K562 (cell line): ENCODE data around the gene PLA1A. TPM values are rescaled to one million over a fixed set of nuclear protein-coding genes. Genes with fewer than 3 reads are reported as not detected.

Experiments used
- ATAC-seq: fragments of 200-7000 bp; cut with Tn5 transposase; 3 replicates; pipeline ENCODE4 v1.9.1; 2020; ENCODE audit warnings: moderate library complexity
- BruUV-seq: library from RNA; stranded (reverse); fragments of 400-500 nt; replicated peaks from 2 replicates; lab custom pipeline; 2021; lab: Mats Ljungman, UMichigan
- CTCF ChIA-PET: fragments of 300-600 bp; formaldehyde crosslinking; extraction: SDS; loops from one replicate; lab custom pipeline; 2021; ENCODE audit warnings: low intra/inter-chr PET ratio; lab: Yijun Ruan, JAX
- POLR2A ChIA-PET: fragments of 300-600, 350-650 bp; sonication (Branson Sonifier 250); formaldehyde crosslinking; extraction: SDS; loops from one replicate; lab custom pipeline; 2021; ENCODE audit warnings: antibody characterized with exemption, inconsistent platforms; lab: Yijun Ruan, JAX
- DNase-seq, 4 experiments: peaks; one replicate each; pipeline versions ENCODE4 v3.0.0 to v3.0.0-alpha.2; 2011 to 2018; ENCODE audit warnings: low spot score in 3 of 4, mixed read lengths in 3 of 4; ENCODE audit errors: extremely low read depth in 1 of 4
- FAIRE-seq: peaks from 2 replicates; lab custom pipeline; 2011; peaks lifted over from hg19 to GRCh38; lab: Jason Lieb, UNC
- H2AFZ ChIP-seq: 2 replicates; pipeline ENCODE4 v1.6.0; 2011; ENCODE audit warnings: low read depth, low read length, control low read depth, inconsistent platforms
- H3K27ac ChIP-seq: fragments of 200-600 bp; 3 replicates; pipeline ENCODE4 v1.8.0; 2011; ENCODE audit warnings: low read depth, mild to moderate bottlenecking, control low read depth, inconsistent platforms, low read length, moderate library complexity, mixed read lengths; ENCODE audit errors: extremely low read depth
- H3K27me3 ChIP-seq, 2 experiments: fragments of 300-600 bp in 1 of 2; 2 replicates in 1 of 2; 3 replicates in 1 of 2; pipeline versions ENCODE4 v1.6.0 to v1.8.0; 2011; ENCODE audit warnings: inconsistent platforms in 2 of 2, low read length in 2 of 2, mild to moderate bottlenecking in 1 of 2, mixed read lengths in 1 of 2, moderate library complexity in 1 of 2; ENCODE audit not compliant: control insufficient read depth in 2 of 2, insufficient read depth in 2 of 2
- H3K36me3 ChIP-seq: fragments of 300-600 bp; 3 replicates; pipeline ENCODE4 v1.8.0; 2011; ENCODE audit warnings: mild to moderate bottlenecking, low read length, inconsistent platforms; ENCODE audit not compliant: control insufficient read depth, insufficient read depth
- H3K4me1 ChIP-seq, 2 experiments: fragments of 200-600 bp in 1 of 2; replicated peaks in 1 of 2; 2 replicates in 1 of 2; 3 replicates in 1 of 2; pipeline versions ENCODE4 v1.5.1 to v1.8.0; 2011; ENCODE audit warnings: inconsistent platforms in 2 of 2, low read length in 2 of 2, mild to moderate bottlenecking in 1 of 2, mixed read lengths in 1 of 2, moderate library complexity in 1 of 2; ENCODE audit not compliant: control insufficient read depth in 2 of 2, insufficient read depth in 2 of 2
- H3K4me2 ChIP-seq: 2 replicates; pipeline ENCODE4 v1.6.1; 2011; ENCODE audit warnings: low read length, control low read depth, inconsistent platforms, mixed read lengths; ENCODE audit not compliant: insufficient read depth
- H3K4me3 ChIP-seq: fragments of 200-600 bp; sonication (generic), shearing (Covaris generic); 2 replicates; pipeline ENCODE4 v1.5.1; 2016; ENCODE audit warnings: control low read depth, inconsistent platforms
- H3K79me2 ChIP-seq: fragments of 200-600 bp; 3 replicates; pipeline ENCODE4 v1.8.0; 2011; ENCODE audit warnings: low read length, inconsistent platforms; ENCODE audit not compliant: control insufficient read depth, insufficient read depth
- H3K9ac ChIP-seq, 2 experiments: 2 replicates each; pipeline versions ENCODE4 v1.6.0 to v1.6.1; 2011; ENCODE audit warnings: low read depth in 2 of 2, low read length in 2 of 2, control low read depth in 1 of 2, inconsistent platforms in 1 of 2, mild to moderate bottlenecking in 1 of 2, mixed read lengths in 1 of 2; ENCODE audit not compliant: insufficient read depth in 1 of 2
- H3K9me1 ChIP-seq: one replicate; pipeline ENCODE4 v1.6.0; 2011; ENCODE audit warnings: inconsistent platforms, mild to moderate bottlenecking, low read length, moderate library complexity; ENCODE audit not compliant: control insufficient read depth, insufficient read depth
- H3K9me3 ChIP-seq: replicated peaks from 2 replicates; pipeline ENCODE4 v1.5.1; 2011; ENCODE audit warnings: low read depth, low read length, inconsistent platforms; ENCODE audit not compliant: control insufficient read depth, insufficient read depth
- H4K20me1 ChIP-seq: replicated peaks from 2 replicates; pipeline ENCODE4 v1.6.1; 2011; ENCODE audit warnings: low read length, inconsistent platforms, mixed read lengths; ENCODE audit not compliant: control insufficient read depth, insufficient read depth
- ATF1 ChIP-seq, 2 experiments: fragments of 450-650 bp in 1 of 2; IDR thresholded peaks; 2 replicates each; pipeline ENCODE4 v1.6.1; 2016; ENCODE audit warnings: missing compliant biosample characterization in 1 of 2, missing genetic modification characterization in 1 of 2
- EGR1 ChIP-seq: fragments of 450-650 bp; conservative IDR thresholded peaks from 2 replicates; pipeline ENCODE4 v1.6.1; 2017; ENCODE audit warnings: mild to moderate bottlenecking
- KDM4B ChIP-seq, 2 experiments: fragments of 450-650 bp in 1 of 2; sonication (generic) in 1 of 2; IDR thresholded peaks; 2 replicates each; pipeline ENCODE4 v1.6.1; 2016 to 2017; ENCODE audit warnings: borderline replicate concordance in 2 of 2, antibody characterized with exemption in 1 of 2, low read depth in 1 of 2, mild to moderate bottlenecking in 1 of 2
- PRMT5 ChIP-seq: sonication (generic); formaldehyde crosslinking; IDR thresholded peaks from 2 replicates; pipeline ENCODE4 v1.5.0; 2020; ENCODE audit warnings: missing genetic modification reagents
- RFX7 ChIP-seq: fragments of 250-450 bp; sonication (Bioruptor Pico); IDR thresholded peaks from 2 replicates; pipeline ENCODE4 v1.5.1; 2021; ENCODE audit warnings: mild to moderate bottlenecking
- SRSF1 ChIP-seq: fragments of 200-400 bp; formaldehyde crosslinking; IDR thresholded peaks from 2 replicates; pipeline ENCODE4 v1.6.1; 2017; ENCODE audit warnings: mild to moderate bottlenecking, low read depth, low read length, moderate library complexity
- ZBTB12 ChIP-seq: fragments of 250-450 bp; sonication (Bioruptor Pico); IDR thresholded peaks from 2 replicates; pipeline ENCODE4 v1.4.0; 2020
- ZNF274 ChIP-seq: IDR thresholded peaks from 2 replicates; pipeline ENCODE4 v1.6.1; 2011; ENCODE audit warnings: low read depth, mild to moderate bottlenecking, low read length, moderate library complexity, borderline replicate concordance
- WGBS: fragments of 100-300 bp; shearing (Covaris generic); methylation state at CpG from one replicate; pipeline ENCODE4 v1.1.6; 2016; ENCODE audit warnings: low coverage, mixed read lengths; ENCODE audit not compliant: insufficient coverage; ENCODE audit errors: missing lambda C conversion rate; 5-methylcytosine and 5-hydroxymethylcytosine counted together
- in situ Hi-C: fragments of 300-500 bp; cut with MboI; formaldehyde crosslinking; loops from 4 replicates; pipeline ENCODE4 v1.15.0; 2018; ENCODE audit warnings: inconsistent platforms, mixed read lengths
- intact Hi-C: fragments of 100-400 bp; cut with micrococcal nuclease; formaldehyde crosslinking; loops from 2 replicates; pipeline ENCODE4 v1.14.2; 2022
- polyA plus RNA-seq, 8 experiments: library from polyadenylated mRNA; depleted of rRNA in 4 of 8; stranded (reverse) in 5 of 8; unstranded in 3 of 8; fragments of >200 nt; fragmentation: Nextera tagmentation in 2 of 8; fragmentation: Illumina TruSeq in 1 of 8; extraction: Ambion mirVana in 2 of 8; extraction: Trizol in 1 of 8; gene quantifications; 2 replicates each; pipeline versions ENCODE4 v1.2.1 to v1.2.3, GENCODE V29; 2011 to 2014; ENCODE audit warnings: inconsistent platforms in 1 of 8, missing spikeins in 1 of 8
- total RNA-seq, 7 experiments: library from RNA; depleted of rRNA in 6 of 7; stranded (reverse); fragments of >200 nt in 6 of 7; fragmentation: Illumina TruSeq in 2 of 7; extraction: Trizol in 2 of 7; gene quantifications; 2 replicates each; pipeline versions ENCODE4 v1.2.1 to v1.2.3, GENCODE V29; 2011 to 2021; ENCODE audit warnings: low replicate concordance in 1 of 7
- TF ChIP-seq, protein P1 (sequence below): sonication (generic); formaldehyde crosslinking; IDR thresholded peaks from 2 replicates; pipeline ENCODE4 v1.8.1; 2023; ENCODE audit warnings: mild to moderate bottlenecking, missing genetic modification reagents
- TF ChIP-seq, protein P2 (sequence below): fragments of 450-650 bp; IDR thresholded peaks from 2 replicates; pipeline ENCODE4 v1.6.1; 2016; ENCODE audit warnings: antibody characterized with exemption

Gene PLA1A
- total and polyA plus RNA-seq, 9 of the 15 experiments (the other 6 are each of a cell fraction or from before 2014, with no cell fraction given) = not detected

DNA sequence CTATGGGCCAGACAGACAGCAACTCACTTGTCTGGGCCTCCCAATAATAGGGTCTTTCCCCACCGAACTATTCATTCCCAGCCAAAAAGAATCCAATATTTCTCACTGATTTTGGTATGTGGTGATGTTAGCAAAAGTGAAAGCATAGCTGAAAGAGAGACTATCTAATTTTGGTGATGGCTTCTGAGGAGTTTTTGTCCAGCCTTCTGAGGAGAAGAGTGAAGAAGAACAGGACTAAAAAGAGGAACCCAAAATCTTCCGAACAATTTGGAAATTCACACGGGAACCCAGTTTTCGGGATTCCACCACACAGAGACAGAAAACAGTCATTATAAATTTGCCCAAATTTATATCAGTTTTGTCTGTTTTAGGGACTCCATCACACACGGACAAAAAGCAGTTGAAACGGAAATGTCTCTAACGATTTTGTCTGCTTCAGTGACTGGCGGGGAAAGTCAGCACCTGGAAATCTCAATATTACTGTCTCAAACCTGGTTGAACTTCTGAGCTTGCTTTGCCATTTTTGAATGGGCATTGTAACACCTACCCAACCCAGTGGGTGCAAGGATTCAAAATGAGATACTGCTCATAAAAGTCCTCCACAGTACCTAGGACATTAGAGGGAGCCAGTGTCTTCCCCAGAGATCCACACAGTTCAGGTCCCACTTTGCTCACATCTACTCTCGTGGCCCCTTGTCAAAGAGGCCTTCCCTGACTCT, 47.3 kb upstream of the PLA1A start:
- Histone ChIP-seq H3K27me3 (no peaks in the 10 kb centered on the region), H3K36me3 (no peaks in the 10 kb centered on the region), H3K79me2 (no peaks in the 10 kb centered on the region), H3K9ac (no peak overlapping the region), H2AFZ (no peak overlapping the region), H3K4me1 (no peaks in the 10 kb centered on the region; a peak in 1 of 5 replicates), H3K9me1 (no peaks in the 10 kb centered on the region), H3K4me3 (no peak overlapping the region), H3K9me3 (no peaks in the 10 kb centered on the region), H3K4me2 (no peak overlapping the region), H3K27ac (no peak overlapping the region), H4K20me1 (no peaks in the 10 kb centered on the region)
- intact Hi-C loops = no loop called here
- POLR2A ChIA-PET = interaction anchor here (0.6 kb wide), 1 partner anchor 26 kb away, joined by 4 read pairs; no protein-coding TSS in a partner anchor
- in situ Hi-C loops = no loop called here
- DNase-seq = no peak
- TF ChIP-seq KDM4B (IDR thresholded peaks at IDR 0.05; ENCODE audit: borderline replicate concordance in 2 of 2, low read depth in 1 of 2) = no peak
- TF ChIP-seq, protein P1, sequence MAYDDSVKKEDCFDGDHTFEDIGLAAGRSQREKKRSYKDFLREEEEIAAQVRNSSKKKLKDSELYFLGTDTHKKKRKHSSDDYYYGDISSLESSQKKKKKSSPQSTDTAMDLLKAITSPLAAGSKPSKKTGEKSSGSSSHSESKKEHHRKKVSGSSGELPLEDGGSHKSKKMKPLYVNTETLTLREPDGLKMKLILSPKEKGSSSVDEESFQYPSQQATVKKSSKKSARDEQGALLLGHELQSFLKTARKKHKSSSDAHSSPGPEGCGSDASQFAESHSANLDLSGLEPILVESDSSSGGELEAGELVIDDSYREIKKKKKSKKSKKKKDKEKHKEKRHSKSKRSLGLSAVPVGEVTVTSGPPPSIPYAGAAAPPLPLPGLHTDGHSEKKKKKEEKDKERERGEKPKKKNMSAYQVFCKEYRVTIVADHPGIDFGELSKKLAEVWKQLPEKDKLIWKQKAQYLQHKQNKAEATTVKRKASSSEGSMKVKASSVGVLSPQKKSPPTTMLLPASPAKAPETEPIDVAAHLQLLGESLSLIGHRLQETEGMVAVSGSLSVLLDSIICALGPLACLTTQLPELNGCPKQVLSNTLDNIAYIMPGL (CRISPR knock-in tag) = no peak
- no peak for TF ChIP-seq ZNF274
- no peak for TF ChIP-seq RFX7 (CRISPR knock-in tag)
- TF ChIP-seq PRMT5 (CRISPR knock-in tag) = no peak
- TF ChIP-seq, protein P2, sequence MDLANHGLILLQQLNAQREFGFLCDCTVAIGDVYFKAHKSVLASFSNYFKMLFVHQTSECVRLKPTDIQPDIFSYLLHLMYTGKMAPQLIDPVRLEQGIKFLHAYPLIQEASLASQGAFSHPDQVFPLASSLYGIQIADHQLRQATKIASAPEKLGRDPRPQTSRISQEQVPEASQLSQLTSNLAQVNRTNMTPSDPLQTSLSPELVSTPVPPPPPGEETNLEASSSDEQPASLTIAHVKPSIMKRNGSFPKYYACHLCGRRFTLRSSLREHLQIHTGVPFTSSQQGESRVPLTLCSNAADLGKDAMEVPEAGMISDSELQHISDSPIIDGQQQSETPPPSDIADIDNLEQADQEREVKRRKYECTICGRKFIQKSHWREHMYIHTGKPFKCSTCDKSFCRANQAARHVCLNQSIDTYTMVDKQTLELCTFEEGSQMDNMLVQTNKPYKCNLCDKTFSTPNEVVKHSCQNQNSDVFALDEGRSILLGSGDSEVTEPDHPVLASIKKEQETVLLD = no peak
- no peak for TF ChIP-seq SRSF1
- no peak for TF ChIP-seq EGR1
- no peak for TF ChIP-seq ZBTB12 (CRISPR knock-in tag)
- no peak for TF ChIP-seq ATF1 (CRISPR knock-in tag; IDR thresholded peaks at IDR 0.05)
- TF ChIP-seq ATF1 (tag; IDR thresholded peaks at IDR 0.05) = no peak
- FAIRE-seq = no peak
- WGBS = 62% methylated on average over 8 of the region's 9 CpGs
- no peak for ATAC-seq
- no TSS peak for BruUV-seq
- CTCF ChIA-PET = no interaction called here
